ENCODE data around the gene XCL2. TPM values are rescaled to one million over a fixed set of nuclear protein-coding genes. Genes with fewer than 3 reads are reported as not detected.
"Not testable (repeated sequence)": the region's sequence is repeated elsewhere in the genome, so short reads cannot be mapped to it uniquely, and the experiment has no call there.

XCL2 gene, protein sequence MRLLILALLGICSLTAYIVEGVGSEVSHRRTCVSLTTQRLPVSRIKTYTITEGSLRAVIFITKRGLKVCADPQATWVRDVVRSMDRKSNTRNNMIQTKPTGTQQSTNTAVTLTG
- not detected in 2 replicates for total RNA-seq (2014; rRNA removed; shearing (Covaris generic))
- not detected in 2 replicates for polyA plus RNA-seq (2015; cell fraction: cytosol; rRNA removed)
- not detected in 2 replicates for polyA plus RNA-seq (2015; cell fraction: nucleus; rRNA removed)

DNA sequence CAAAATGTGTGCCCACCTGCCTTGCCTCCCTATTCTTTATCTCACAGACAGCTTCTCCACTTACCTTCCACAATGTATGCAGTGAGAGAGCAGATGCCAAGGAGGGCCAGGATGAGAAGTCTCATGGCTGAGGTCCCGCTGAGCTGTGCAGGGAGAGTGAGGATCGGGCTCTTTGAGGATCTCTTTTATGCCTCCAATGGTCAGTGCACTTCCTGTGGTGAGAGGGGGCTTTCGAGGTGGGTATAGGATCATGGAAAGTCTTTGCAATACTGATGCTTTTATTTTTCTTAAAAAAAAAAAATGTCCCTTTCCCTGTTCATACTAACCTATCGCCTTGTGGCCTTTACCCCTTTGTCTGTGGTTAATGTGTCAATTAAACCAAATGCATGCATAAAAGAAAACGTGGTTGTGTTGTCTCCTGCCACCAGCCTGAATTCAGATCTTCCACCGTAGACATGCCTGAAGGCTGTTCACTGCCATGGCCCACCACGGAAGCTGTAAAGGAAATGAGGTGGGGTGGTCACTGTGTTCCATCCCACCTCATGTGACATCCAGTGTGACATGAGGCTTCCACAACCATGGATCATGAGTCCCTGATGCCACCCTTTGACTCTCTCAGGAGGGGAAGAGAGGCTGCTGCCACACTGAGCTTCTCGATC, at the start of gene XCL2:
Gene XCL2, minus strand, starts transcription at position 158 of the 659 bp plus-strand sequence. Its CDS starts 33 bp downstream, at position 125.
- in situ Hi-C loops (cut with HindIII; ENCODE audit: low pct_unique_long_range_greater_than_20kb, low sequenced_read_pairs); DNase-seq (ENCODE audit: low read depth, low spot score): not testable (repeated sequence)

DNA sequence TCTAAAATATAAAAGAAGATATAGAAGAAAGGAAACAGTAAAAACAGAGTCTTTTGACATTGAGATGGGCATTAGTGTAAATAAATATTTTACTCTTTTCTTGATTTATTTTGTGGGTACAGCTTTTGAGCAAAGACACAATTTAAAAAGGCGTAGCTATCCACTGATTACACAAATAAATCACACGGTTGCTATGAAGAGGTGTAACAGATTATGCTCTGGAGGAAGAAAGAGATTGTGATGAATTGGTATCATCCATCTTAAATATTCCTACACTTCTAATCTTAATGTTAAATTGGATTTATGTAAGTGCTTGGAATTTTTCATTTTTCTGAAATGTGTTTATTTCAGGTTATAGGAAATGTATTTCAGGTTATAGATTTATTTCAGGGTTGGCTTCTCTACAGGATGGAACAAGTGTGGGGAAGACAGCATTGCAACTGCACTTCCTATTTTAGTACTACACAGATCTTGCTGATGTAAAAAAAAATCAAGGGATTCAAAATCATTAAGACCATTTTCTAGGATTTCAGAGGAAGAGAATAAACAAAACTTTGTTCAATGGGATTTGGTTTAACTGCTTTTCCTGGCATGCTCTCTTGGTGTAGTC, 47.9 kb upstream of the XCL2 start:
- DNase-seq (ENCODE audit: low read depth, low spot score): no peak
- in situ Hi-C loops (cut with HindIII; ENCODE audit: low pct_unique_long_range_greater_than_20kb, low sequenced_read_pairs): no loop called here

DNA sequence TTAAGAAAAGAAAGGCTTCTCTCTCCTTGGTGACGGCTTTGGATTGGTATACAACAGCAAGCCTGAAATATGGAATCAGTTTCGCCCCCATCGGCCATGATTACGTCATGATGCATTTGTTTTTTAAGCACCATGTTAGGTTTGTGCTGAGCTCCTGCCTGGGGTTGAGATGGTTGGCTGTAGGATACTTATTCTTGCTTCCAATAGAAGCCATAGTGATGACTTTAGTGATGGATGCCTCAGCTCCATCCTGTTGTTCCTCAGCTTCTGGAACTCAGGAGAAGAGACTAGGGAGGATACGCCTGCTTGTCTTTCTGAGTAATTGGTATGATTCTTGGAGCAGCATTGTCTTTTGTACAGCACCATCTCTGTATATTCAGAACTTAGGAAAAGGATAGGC, 47.3 kb upstream of the XCL2 start:
- no peak for DNase-seq (ENCODE audit: low read depth, low spot score)
- in situ Hi-C loops (cut with HindIII; ENCODE audit: low pct_unique_long_range_greater_than_20kb, low sequenced_read_pairs): no loop called here

DNA sequence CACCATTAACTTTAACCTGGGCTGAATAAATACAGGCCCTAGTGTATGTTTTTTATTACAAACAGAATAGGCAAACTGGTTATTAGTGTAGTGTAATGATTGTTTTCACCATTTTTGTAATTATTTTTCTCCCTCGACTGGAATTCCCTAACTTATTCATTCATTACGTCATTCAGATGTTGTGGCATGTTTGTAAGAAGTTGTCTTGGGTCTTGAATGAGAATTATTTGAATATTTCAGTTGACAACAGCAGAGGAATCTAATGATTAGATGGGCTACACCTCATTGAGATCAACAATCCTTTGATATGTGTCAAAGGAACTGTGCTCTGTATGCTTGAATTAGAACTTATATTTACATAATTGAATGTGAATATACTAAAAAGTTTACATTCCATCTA, 45.4 kb upstream of the XCL2 start:
- DNase-seq (ENCODE audit: low read depth, low spot score): no peak
- in situ Hi-C loops (cut with HindIII; ENCODE audit: low pct_unique_long_range_greater_than_20kb, low sequenced_read_pairs): no loop called here

GRCh38 chr1:168585937-168586336, 42.1 kb upstream of the XCL2 start:
- no peak for DNase-seq (ENCODE audit: low read depth, low spot score)
- in situ Hi-C loops (cut with HindIII; ENCODE audit: low pct_unique_long_range_greater_than_20kb, low sequenced_read_pairs): no loop called here

GRCh38 chr1:168585191-168585590, 41.4 kb upstream of the XCL2 start:
- DNase-seq (ENCODE audit: low read depth, low spot score): peak; percentile 3

GRCh38 chr1:168583571-168583970, 39.8 kb upstream of the XCL2 start:
- no peak for DNase-seq (ENCODE audit: low read depth, low spot score)
- in situ Hi-C loops (cut with HindIII; ENCODE audit: low pct_unique_long_range_greater_than_20kb, low sequenced_read_pairs): no loop called here

More at GRCh38 chr1:168585191-168585590, 41.4 kb upstream of the XCL2 start:
- in situ Hi-C loops (cut with HindIII; ENCODE audit: low pct_unique_long_range_greater_than_20kb, low sequenced_read_pairs): no loop called here

GRCh38 chr1:168582688-168583336, 39.0 kb upstream of the XCL2 start:
- DNase-seq (ENCODE audit: low read depth, low spot score): no peak

GRCh38 chr1:168581817-168582572, 38.2 kb upstream of the XCL2 start:
- in situ Hi-C loops (cut with HindIII; ENCODE audit: low pct_unique_long_range_greater_than_20kb, low sequenced_read_pairs): no loop called here

More at GRCh38 chr1:168582688-168583336, 39.0 kb upstream of the XCL2 start:
- in situ Hi-C loops (cut with HindIII; ENCODE audit: low pct_unique_long_range_greater_than_20kb, low sequenced_read_pairs): no loop called here

DNA sequence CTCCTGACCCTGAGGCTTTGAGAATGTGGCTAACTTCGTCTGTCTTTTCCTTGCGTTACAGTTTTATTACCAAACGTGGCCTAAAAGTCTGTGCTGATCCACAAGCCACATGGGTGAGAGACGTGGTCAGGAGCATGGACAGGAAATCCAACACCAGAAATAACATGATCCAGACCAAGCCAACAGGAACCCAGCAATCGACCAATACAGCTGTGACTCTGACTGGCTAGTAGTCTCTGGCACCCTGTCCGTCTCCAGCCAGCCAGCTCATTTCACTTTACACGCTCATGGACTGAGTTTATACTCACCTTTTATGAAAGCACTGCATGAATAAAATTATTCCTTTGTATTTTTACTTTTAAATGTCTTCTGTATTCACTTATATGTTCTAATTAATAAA, 37.2 kb upstream of the XCL2 start:
- DNase-seq (ENCODE audit: low read depth, low spot score); in situ Hi-C loops (cut with HindIII; ENCODE audit: low pct_unique_long_range_greater_than_20kb, low sequenced_read_pairs): not testable (repeated sequence)

More at GRCh38 chr1:168581817-168582572, 38.2 kb upstream of the XCL2 start:
- no peak for DNase-seq (ENCODE audit: low read depth, low spot score)

GRCh38 chr1:168580290-168580689, 36.5 kb upstream of the XCL2 start:
- in situ Hi-C loops (cut with HindIII; ENCODE audit: low pct_unique_long_range_greater_than_20kb, low sequenced_read_pairs); DNase-seq (ENCODE audit: low read depth, low spot score): not testable (repeated sequence)

- in situ Hi-C loops (cut with HindIII; ENCODE audit: low pct_unique_long_range_greater_than_20kb, low sequenced_read_pairs); DNase-seq (ENCODE audit: low read depth, low spot score): not testable (repeated sequence)
Observed at GRCh38 chr1:168578531-168579185, 34.9 kb upstream of the XCL2 start.

DNA sequence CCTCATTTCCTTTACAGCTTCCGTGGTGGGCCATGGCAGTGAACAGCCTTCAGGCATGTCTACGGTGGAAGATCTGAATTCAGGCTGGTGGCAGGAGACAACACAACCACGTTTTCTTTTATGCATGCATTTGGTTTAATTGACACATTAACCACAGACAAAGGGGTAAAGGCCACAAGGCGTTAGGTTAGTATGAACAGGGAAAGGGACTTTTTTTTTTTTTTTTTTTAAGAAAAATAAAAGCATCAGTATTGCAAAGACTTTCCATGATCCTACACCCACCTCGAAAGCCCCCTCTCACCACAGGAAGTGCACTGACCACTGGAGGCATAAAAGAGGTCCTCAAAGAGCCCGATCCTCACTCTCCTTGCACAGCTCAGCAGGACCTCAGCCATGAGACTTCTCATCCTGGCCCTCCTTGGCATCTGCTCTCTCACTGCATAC, 32.5 kb upstream of the XCL2 start, which contains the start of gene XCL1:
Gene XCL1, plus strand, starts transcription at position 361 of the 444 bp plus-strand sequence. Its CDS starts 33 bp downstream, at position 394.
- in situ Hi-C loops (cut with HindIII; ENCODE audit: low pct_unique_long_range_greater_than_20kb, low sequenced_read_pairs); DNase-seq (ENCODE audit: low read depth, low spot score): not testable (repeated sequence)

GRCh38 chr1:168574234-168574633, 30.4 kb upstream of the XCL2 start:
- DNase-seq (ENCODE audit: low read depth, low spot score); in situ Hi-C loops (cut with HindIII; ENCODE audit: low pct_unique_long_range_greater_than_20kb, low sequenced_read_pairs): not testable (repeated sequence)

DNA sequence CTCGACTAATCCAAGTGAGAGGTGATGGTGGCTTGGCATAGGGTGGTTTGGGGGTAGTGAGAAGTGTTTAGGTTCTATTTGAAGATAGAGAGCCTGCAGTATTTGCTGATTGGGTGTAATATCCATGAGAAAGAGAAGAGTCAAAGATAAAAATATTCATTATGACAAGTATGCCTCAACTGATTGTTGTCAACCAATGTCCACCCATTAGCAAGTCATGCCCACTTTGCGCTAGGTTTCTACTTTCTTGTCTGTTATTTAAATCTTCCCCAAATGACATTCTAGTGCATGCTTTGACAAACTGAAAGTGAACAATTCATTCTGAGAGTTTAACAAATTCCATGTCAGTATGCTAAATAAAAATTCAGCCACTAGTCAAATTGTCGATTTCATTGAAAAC, 28.8 kb upstream of the XCL2 start:
- no peak for DNase-seq (ENCODE audit: low read depth, low spot score)
- in situ Hi-C loops (cut with HindIII; ENCODE audit: low pct_unique_long_range_greater_than_20kb, low sequenced_read_pairs): no loop called here

- no peak for DNase-seq (ENCODE audit: low read depth, low spot score)
- in situ Hi-C loops (cut with HindIII; ENCODE audit: low pct_unique_long_range_greater_than_20kb, low sequenced_read_pairs): no loop called here
Observed at GRCh38 chr1:168570652-168571051, 26.9 kb upstream of the XCL2 start.

- in situ Hi-C loops (cut with HindIII; ENCODE audit: low pct_unique_long_range_greater_than_20kb, low sequenced_read_pairs): no loop called here
- DNase-seq (ENCODE audit: low read depth, low spot score): no peak
Observed at GRCh38 chr1:168568346-168568745, 24.5 kb upstream of the XCL2 start.

Measured in SK-MEL-5 (cell line).